ENCODE measurements around the gene SOX6.

The SOX6 gene

GRCh38 chr11:16127732-16128131 is 228.6 kb downstream of the SOX6 start:
- no peak for TF ChIP-seq CTCF (IDR thresholded peaks at IDR 0.05)
- H3K4me3 Mint-ChIP-seq: no peak overlapping the region
- peaks cover 6% of the 10 kb centered on the region for H3K36me3 Mint-ChIP-seq (ENCODE audit: low read depth)
- H3K9me3 Mint-ChIP-seq: peaks cover 6% of the 10 kb centered on the region
- H3K27ac Mint-ChIP-seq: no peak overlapping the region
- H3K4me1 Mint-ChIP-seq: peaks cover 22% of the 10 kb centered on the region
- DNase-seq: no peak
- H3K27me3 Mint-ChIP-seq (ENCODE audit: low read depth, poor library complexity): no peaks in the 10 kb centered on the region

DNA sequence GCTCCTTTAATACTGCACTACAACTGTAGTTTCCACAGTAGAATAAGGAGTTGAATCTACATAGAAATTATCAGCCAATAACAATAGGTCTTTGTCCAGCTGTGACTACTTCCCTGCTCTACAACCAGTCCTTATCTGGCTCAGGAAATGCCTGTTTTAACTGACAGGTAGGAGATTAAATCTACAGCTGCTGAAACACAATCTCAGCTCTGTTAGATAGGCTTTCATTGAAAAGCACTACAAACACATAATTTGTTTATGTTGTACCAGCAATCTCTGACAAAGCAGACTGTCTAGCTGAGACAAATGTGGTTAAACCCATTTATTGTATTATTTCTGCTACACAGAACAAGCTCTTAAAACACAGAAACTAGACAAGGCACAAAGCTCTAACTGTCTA is 230.0 kb downstream of the SOX6 start:
- H3K4me1 Mint-ChIP-seq: peaks cover 22% of the 10 kb centered on the region
- H3K4me3 Mint-ChIP-seq: no peak overlapping the region
- no peaks in the 10 kb centered on the region for H3K27me3 Mint-ChIP-seq (ENCODE audit: low read depth, poor library complexity)
- TF ChIP-seq CTCF (IDR thresholded peaks at IDR 0.05): no peak
- H3K36me3 Mint-ChIP-seq (ENCODE audit: low read depth): peaks cover 6% of the 10 kb centered on the region
- no peak for DNase-seq
- H3K9me3 Mint-ChIP-seq: peaks cover 6% of the 10 kb centered on the region
- H3K27ac Mint-ChIP-seq: no peak overlapping the region

- no peak overlapping the region for H3K4me3 Mint-ChIP-seq
- peaks cover 2% of the 10 kb centered on the region for H3K9me3 Mint-ChIP-seq
- peaks cover 2% of the 10 kb centered on the region for H3K36me3 Mint-ChIP-seq (ENCODE audit: low read depth)
- DNase-seq: no peak
- H3K27ac Mint-ChIP-seq: no peak overlapping the region
- peaks cover 22% of the 10 kb centered on the region for H3K4me1 Mint-ChIP-seq
- TF ChIP-seq CTCF (IDR thresholded peaks at IDR 0.05): no peak
- H3K27me3 Mint-ChIP-seq (ENCODE audit: low read depth, poor library complexity): no peaks in the 10 kb centered on the region
Measured at GRCh38 chr11:16125796-16126195, 230.6 kb downstream of the SOX6 start.

DNA sequence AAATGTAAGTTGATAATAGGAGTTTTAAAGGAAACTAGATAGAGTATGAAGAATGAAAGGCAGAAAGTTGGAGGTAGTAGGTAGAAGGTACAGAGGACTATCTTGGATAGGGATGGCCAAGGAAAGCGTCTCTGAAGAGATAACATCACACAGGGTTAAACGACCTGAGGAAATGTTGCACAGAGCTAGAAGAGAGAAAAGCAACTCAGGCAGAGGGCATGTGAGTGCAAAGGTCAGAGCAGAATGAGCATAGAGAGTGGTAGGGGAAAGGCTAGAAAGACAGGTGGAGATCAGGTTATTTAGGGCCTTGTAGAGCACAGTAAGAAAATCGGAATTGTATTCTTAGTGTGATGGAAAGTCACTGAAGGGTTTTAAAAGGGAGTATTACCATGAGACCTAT is 232.0 kb downstream of the SOX6 start:
- H3K4me1 Mint-ChIP-seq: peaks cover 22% of the 10 kb centered on the region
- no peaks in the 10 kb centered on the region for H3K27me3 Mint-ChIP-seq (ENCODE audit: low read depth, poor library complexity)

GRCh38 chr11:16121853-16122252 is 234.5 kb downstream of the SOX6 start:
- no peaks in the 10 kb centered on the region for H3K9me3 Mint-ChIP-seq
- peaks cover 4% of the 10 kb centered on the region for H3K27me3 Mint-ChIP-seq (ENCODE audit: low read depth, poor library complexity)
- H3K4me3 Mint-ChIP-seq: no peak overlapping the region
- no peak for TF ChIP-seq CTCF (IDR thresholded peaks at IDR 0.05)
- H3K36me3 Mint-ChIP-seq (ENCODE audit: low read depth): no peaks in the 10 kb centered on the region
- H3K4me1 Mint-ChIP-seq: peaks cover 25% of the 10 kb centered on the region
- DNase-seq: no peak
- no peak overlapping the region for H3K27ac Mint-ChIP-seq

More for the DNA sequence above, 232.0 kb downstream of the SOX6 start:
- DNase-seq: no peak
- no peaks in the 10 kb centered on the region for H3K36me3 Mint-ChIP-seq (ENCODE audit: low read depth)
- H3K4me3 Mint-ChIP-seq: no peak overlapping the region
- H3K9me3 Mint-ChIP-seq: no peaks in the 10 kb centered on the region
- H3K27ac Mint-ChIP-seq: no peak overlapping the region
- TF ChIP-seq CTCF (IDR thresholded peaks at IDR 0.05): no peak

GRCh38 chr11:16120008-16120407 is 236.3 kb downstream of the SOX6 start:
- Mint-ChIP-seq H3K27ac (no peak overlapping the region), H3K27me3 (ENCODE audit: low read depth, poor library complexity) (peaks cover 5% of the 10 kb centered on the region), H3K36me3 (ENCODE audit: low read depth) (no peaks in the 10 kb centered on the region), H3K4me1 (peaks cover 16% of the 10 kb centered on the region), H3K4me3 (no peak overlapping the region), H3K9me3 (no peaks in the 10 kb centered on the region)
- no peak for DNase-seq
- no peak for TF ChIP-seq CTCF (IDR thresholded peaks at IDR 0.05)

All from nephron progenitor cell (in vitro differentiated cells).